GM12874 (cell line): ENCODE data around the gene TXN2.

ENCODE experiments used
- CTCF ChIP-seq: IDR thresholded peaks from 2 replicates; pipeline ENCODE4 v1.5.1; 2011; ENCODE audit warnings: low read depth, mild to moderate bottlenecking, control low read depth, low read length, moderate library complexity; ENCODE audit not compliant: insufficient read depth

TXN2 gene

GRCh38 chr22:36512333-36512732, 30.9 kb upstream of the TXN2 start:
- no peak for TF ChIP-seq CTCF

- peak; percentile 57 for TF ChIP-seq CTCF
These were observed 29.8 kb upstream of the TXN2 start for GRCh38 chr22:36510966-36511881.

GRCh38 chr22:36510384-36510783, 28.9 kb upstream of the TXN2 start:
- no peak for TF ChIP-seq CTCF

GRCh38 chr22:36507518-36508010, 26.1 kb upstream of the TXN2 start:
- TF ChIP-seq CTCF: no peak

- TF ChIP-seq CTCF: no peak
These were observed 25.4 kb upstream of the TXN2 start, which contains the start of gene FOXRED2 for GRCh38 chr22:36506637-36507517. TSS of gene FOXRED2 (minus strand) at chr22:36507040. CDS start at chr22:36506422, 618 bp downstream.

- TF ChIP-seq CTCF: no peak
These were observed 24.7 kb upstream of the TXN2 start for GRCh38 chr22:36505998-36506635.
